DLD1 (cell line): Measurements from ENCODE around the gene SLC16A12.

Source experiments
- in situ Hi-C: cut with HindIII; loops from 2 replicates; pipeline ENCODE4 v1.10.0; 2017; ENCODE audit warnings: low sequenced_read_pairs

The SLC16A12 gene

GRCh38 chr10:89535171-89536012, at the start of gene SLC16A12:
Gene SLC16A12 (minus strand): TSS chr10:89535594. CDS start chr10:89462578, 73,016 bp downstream.
- in situ Hi-C loops, result no loop called here

- in situ Hi-C loops, result no loop called here
Measured at GRCh38 chr10:89582022-89582421, 46.6 kb upstream of the SLC16A12 start.

GRCh38 chr10:89580243-89580642, 44.8 kb upstream of the SLC16A12 start:
- in situ Hi-C loops, result no loop called here

GRCh38 chr10:89576696-89577095, 41.3 kb upstream of the SLC16A12 start:
- in situ Hi-C loops, result no loop called here

- in situ Hi-C loops, result no loop called here
Measured at GRCh38 chr10:89576022-89576421, 40.6 kb upstream of the SLC16A12 start.

GRCh38 chr10:89575031-89575430, 39.6 kb upstream of the SLC16A12 start:
- in situ Hi-C loops, result no loop called here

- in situ Hi-C loops, result no loop called here
Measured at GRCh38 chr10:89574368-89574767, 39.0 kb upstream of the SLC16A12 start.

- in situ Hi-C loops, result no loop called here
Measured at GRCh38 chr10:89567576-89568245, 32.3 kb upstream of the SLC16A12 start.

- in situ Hi-C loops, result no loop called here
Measured at GRCh38 chr10:89566992-89567391, 31.6 kb upstream of the SLC16A12 start.

GRCh38 chr10:89566095-89566950, 30.9 kb upstream of the SLC16A12 start:
- in situ Hi-C loops, result no loop called here

GRCh38 chr10:89565180-89565579, 29.8 kb upstream of the SLC16A12 start:
- in situ Hi-C loops, result no loop called here

GRCh38 chr10:89563861-89564478, 28.6 kb upstream of the SLC16A12 start:
- in situ Hi-C loops, result no loop called here

- in situ Hi-C loops, result no loop called here
Measured at GRCh38 chr10:89563311-89563710, 27.9 kb upstream of the SLC16A12 start.

- in situ Hi-C loops, result no loop called here
Measured at GRCh38 chr10:89556600-89556999, 21.2 kb upstream of the SLC16A12 start.

- in situ Hi-C loops, result no loop called here
Measured at GRCh38 chr10:89555688-89556445, 20.5 kb upstream of the SLC16A12 start.

- in situ Hi-C loops, result no loop called here
Measured at GRCh38 chr10:89554433-89554832, 19.0 kb upstream of the SLC16A12 start.

- in situ Hi-C loops, result no loop called here
Measured at GRCh38 chr10:89553064-89553734, 17.8 kb upstream of the SLC16A12 start.

GRCh38 chr10:89552213-89552612, 16.8 kb upstream of the SLC16A12 start:
- in situ Hi-C loops, result no loop called here

- in situ Hi-C loops, result no loop called here
Measured at GRCh38 chr10:89550509-89550908, 15.1 kb upstream of the SLC16A12 start.

GRCh38 chr10:89549510-89549909, 14.1 kb upstream of the SLC16A12 start:
- in situ Hi-C loops, result no loop called here
